Measurements from ENCODE around the gene NFIA.

DNA sequence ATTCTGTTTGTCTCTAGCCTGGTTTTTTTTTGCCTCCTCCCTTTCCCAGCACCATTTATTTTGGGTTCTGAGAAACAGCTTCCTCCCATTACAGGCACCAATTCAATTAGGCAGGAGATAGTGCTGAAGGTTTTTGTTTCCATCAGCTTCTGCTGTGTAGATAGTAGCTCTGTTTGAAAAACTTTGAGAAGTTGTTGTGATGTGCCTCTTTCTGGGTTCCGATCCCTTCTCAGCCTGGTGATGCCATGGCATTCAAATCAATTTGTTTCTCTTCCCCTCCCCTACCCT, 109.0 kb downstream of the NFIA start:
- no peak for TF ChIP-seq POLR2AphosphoS5 (IDR thresholded peaks at IDR 0.05; ENCODE audit: low read depth, low read length)
- TF ChIP-seq, protein P1, sequence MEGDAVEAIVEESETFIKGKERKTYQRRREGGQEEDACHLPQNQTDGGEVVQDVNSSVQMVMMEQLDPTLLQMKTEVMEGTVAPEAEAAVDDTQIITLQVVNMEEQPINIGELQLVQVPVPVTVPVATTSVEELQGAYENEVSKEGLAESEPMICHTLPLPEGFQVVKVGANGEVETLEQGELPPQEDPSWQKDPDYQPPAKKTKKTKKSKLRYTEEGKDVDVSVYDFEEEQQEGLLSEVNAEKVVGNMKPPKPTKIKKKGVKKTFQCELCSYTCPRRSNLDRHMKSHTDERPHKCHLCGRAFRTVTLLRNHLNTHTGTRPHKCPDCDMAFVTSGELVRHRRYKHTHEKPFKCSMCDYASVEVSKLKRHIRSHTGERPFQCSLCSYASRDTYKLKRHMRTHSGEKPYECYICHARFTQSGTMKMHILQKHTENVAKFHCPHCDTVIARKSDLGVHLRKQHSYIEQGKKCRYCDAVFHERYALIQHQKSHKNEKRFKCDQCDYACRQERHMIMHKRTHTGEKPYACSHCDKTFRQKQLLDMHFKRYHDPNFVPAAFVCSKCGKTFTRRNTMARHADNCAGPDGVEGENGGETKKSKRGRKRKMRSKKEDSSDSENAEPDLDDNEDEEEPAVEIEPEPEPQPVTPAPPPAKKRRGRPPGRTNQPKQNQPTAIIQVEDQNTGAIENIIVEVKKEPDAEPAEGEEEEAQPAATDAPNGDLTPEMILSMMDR (IDR thresholded peaks at IDR 0.05) = no peak
- TF ChIP-seq, protein P2, sequence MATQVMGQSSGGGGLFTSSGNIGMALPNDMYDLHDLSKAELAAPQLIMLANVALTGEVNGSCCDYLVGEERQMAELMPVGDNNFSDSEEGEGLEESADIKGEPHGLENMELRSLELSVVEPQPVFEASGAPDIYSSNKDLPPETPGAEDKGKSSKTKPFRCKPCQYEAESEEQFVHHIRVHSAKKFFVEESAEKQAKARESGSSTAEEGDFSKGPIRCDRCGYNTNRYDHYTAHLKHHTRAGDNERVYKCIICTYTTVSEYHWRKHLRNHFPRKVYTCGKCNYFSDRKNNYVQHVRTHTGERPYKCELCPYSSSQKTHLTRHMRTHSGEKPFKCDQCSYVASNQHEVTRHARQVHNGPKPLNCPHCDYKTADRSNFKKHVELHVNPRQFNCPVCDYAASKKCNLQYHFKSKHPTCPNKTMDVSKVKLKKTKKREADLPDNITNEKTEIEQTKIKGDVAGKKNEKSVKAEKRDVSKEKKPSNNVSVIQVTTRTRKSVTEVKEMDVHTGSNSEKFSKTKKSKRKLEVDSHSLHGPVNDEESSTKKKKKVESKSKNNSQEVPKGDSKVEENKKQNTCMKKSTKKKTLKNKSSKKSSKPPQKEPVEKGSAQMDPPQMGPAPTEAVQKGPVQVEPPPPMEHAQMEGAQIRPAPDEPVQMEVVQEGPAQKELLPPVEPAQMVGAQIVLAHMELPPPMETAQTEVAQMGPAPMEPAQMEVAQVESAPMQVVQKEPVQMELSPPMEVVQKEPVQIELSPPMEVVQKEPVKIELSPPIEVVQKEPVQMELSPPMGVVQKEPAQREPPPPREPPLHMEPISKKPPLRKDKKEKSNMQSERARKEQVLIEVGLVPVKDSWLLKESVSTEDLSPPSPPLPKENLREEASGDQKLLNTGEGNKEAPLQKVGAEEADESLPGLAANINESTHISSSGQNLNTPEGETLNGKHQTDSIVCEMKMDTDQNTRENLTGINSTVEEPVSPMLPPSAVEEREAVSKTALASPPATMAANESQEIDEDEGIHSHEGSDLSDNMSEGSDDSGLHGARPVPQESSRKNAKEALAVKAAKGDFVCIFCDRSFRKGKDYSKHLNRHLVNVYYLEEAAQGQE (IDR thresholded peaks at IDR 0.05; ENCODE audit: insufficient read depth in 1 of 2, low read depth in 2 of 2, low read length in 1 of 2) = no peak

All from Panc1 (cell line).